Measurements from ENCODE around the gene IBTK. TPM values are rescaled to one million over a fixed set of nuclear protein-coding genes. Genes with fewer than 3 reads are reported as not detected.

The IBTK gene
- polyA plus RNA-seq, 1 donor (not counting 4 experiments of a cell fraction or from before 2014, with no cell fraction given): 27.0 TPM

- H4K20me1 ChIP-seq (ENCODE audit: control insufficient read depth, extremely low read depth, insufficient read depth, low read length): no peaks in the 10 kb centered on the region
- no peaks in the 10 kb centered on the region for H3K9me3 ChIP-seq (ENCODE audit: control insufficient read depth, low read depth, low read length)
- no peak for DNase-seq (ENCODE audit: low read depth, low spot score)
- H3K4me2 ChIP-seq (ENCODE audit: control insufficient read depth, extremely low read depth, insufficient read depth, low read depth, low read length): no peak overlapping the region
- dilution Hi-C loops (cut with MboI; ENCODE audit: extremely low pct_ligation_motif_present, low sequenced_read_pairs): no loop called here
- H3K4me1 ChIP-seq (ENCODE audit: control insufficient read depth, extremely low read depth, insufficient read depth, low read length): no peaks in the 10 kb centered on the region
- no peak for TF ChIP-seq EZH2 (IDR thresholded peaks at IDR 0.05; ENCODE audit: low read length)
- TF ChIP-seq CTCF (optimal IDR thresholded peaks at IDR 0.05 in 1 of 3, IDR thresholded peaks at IDR 0.05 in 1 of 3, conservative IDR thresholded peaks at IDR 0.05 in 1 of 3; ENCODE audit: extremely low read depth in 1 of 3, insufficient read depth in 2 of 3, low read length in 3 of 3): no peak
- no peak overlapping the region for H3K9ac ChIP-seq (ENCODE audit: control insufficient read depth, extremely low read depth, insufficient read depth, low read length)
- FAIRE-seq: no peak
- no peak overlapping the region for H3K27ac ChIP-seq (ENCODE audit: control insufficient read depth, insufficient read depth, low read length)
- peaks cover 10 to 16% of the 10 kb centered on the region in 2 experiments for H3K36me3 ChIP-seq (ENCODE audit: control insufficient read depth in 2 of 2, extremely low read depth in 1 of 2, insufficient read depth in 2 of 2, low read length in 2 of 2)
- H3K27me3 ChIP-seq (ENCODE audit: control insufficient read depth, extremely low read depth, insufficient read depth, low read length): no peaks in the 10 kb centered on the region
- H3K79me2 ChIP-seq (ENCODE audit: control insufficient read depth, insufficient read depth, low read length): no peaks in the 10 kb centered on the region
- H3K4me3 ChIP-seq (ENCODE audit: control insufficient read depth in 2 of 3, extremely low read depth in 1 of 3, insufficient read depth in 2 of 3, low read depth in 1 of 3, low read length in 3 of 3): no peak overlapping the region
- H2AFZ ChIP-seq (ENCODE audit: control insufficient read depth, low read length): no peak overlapping the region
- no peaks in the 10 kb centered on the region for H3K9me1 ChIP-seq (ENCODE audit: control insufficient read depth, extremely low read depth, insufficient read depth, low read length)
Observed at GRCh38 chr6:82216549-82216948, 31.0 kb downstream of the IBTK start.

- no peaks in the 10 kb centered on the region for H3K27me3 ChIP-seq (ENCODE audit: control insufficient read depth, extremely low read depth, insufficient read depth, low read length)
- H3K4me2 ChIP-seq (ENCODE audit: control insufficient read depth, extremely low read depth, insufficient read depth, low read depth, low read length): no peak overlapping the region
- TF ChIP-seq CTCF (optimal IDR thresholded peaks at IDR 0.05 in 1 of 3, IDR thresholded peaks at IDR 0.05 in 1 of 3, conservative IDR thresholded peaks at IDR 0.05 in 1 of 3; ENCODE audit: extremely low read depth in 1 of 3, insufficient read depth in 2 of 3, low read length in 3 of 3) (no peak), EZH2 (IDR thresholded peaks at IDR 0.05; ENCODE audit: low read length) (no peak)
- no peaks in the 10 kb centered on the region for H3K4me1 ChIP-seq (ENCODE audit: control insufficient read depth, extremely low read depth, insufficient read depth, low read length)
- H3K9ac ChIP-seq (ENCODE audit: control insufficient read depth, extremely low read depth, insufficient read depth, low read length): no peak overlapping the region
- no peaks in the 10 kb centered on the region for H3K79me2 ChIP-seq (ENCODE audit: control insufficient read depth, insufficient read depth, low read length)
- H3K9me1 ChIP-seq (ENCODE audit: control insufficient read depth, extremely low read depth, insufficient read depth, low read length): no peaks in the 10 kb centered on the region
- no peak for FAIRE-seq
- dilution Hi-C loops (cut with MboI; ENCODE audit: extremely low pct_ligation_motif_present, low sequenced_read_pairs): no loop called here
- no peak overlapping the region for H3K27ac ChIP-seq (ENCODE audit: control insufficient read depth, insufficient read depth, low read length)
- H4K20me1 ChIP-seq (ENCODE audit: control insufficient read depth, extremely low read depth, insufficient read depth, low read length): no peaks in the 10 kb centered on the region
- H3K9me3 ChIP-seq (ENCODE audit: control insufficient read depth, low read depth, low read length): no peaks in the 10 kb centered on the region
- no peak overlapping the region for H3K4me3 ChIP-seq (ENCODE audit: control insufficient read depth in 2 of 3, extremely low read depth in 1 of 3, insufficient read depth in 2 of 3, low read depth in 1 of 3, low read length in 3 of 3)
- H2AFZ ChIP-seq (ENCODE audit: control insufficient read depth, low read length): no peak overlapping the region
- peaks cover 3 to 13% of the 10 kb centered on the region in 2 experiments for H3K36me3 ChIP-seq (ENCODE audit: control insufficient read depth in 2 of 2, extremely low read depth in 1 of 2, insufficient read depth in 2 of 2, low read length in 2 of 2)
- DNase-seq (ENCODE audit: low read depth, low spot score): no peak
Observed at GRCh38 chr6:82211326-82211725, 36.2 kb downstream of the IBTK start.
